ENCODE results near the gene TMEM233.

Gene TMEM233

DNA sequence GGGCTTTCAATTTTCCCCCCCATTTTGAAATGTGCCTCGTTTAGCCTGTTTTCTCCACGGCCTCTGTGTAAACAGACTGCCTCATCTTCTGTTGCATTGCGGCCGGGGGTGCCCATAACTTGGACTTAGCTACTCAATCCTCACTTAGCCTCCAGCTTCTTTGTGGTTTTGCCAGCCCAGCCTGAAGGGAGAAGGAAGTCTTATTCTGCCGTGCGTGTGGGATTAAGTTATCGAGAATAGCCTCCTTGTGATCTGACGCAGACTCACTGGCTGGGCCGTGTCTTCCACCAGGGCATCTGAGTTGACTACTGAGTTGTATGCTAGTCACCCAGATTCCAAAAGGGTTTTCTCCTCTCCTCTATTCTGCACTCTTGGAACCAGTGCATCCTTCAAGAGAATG lies 82.4 kb downstream of the TMEM233 start:
- no peak for TF ChIP-seq CTCF (IDR thresholded peaks at IDR 0.05)
- Mint-ChIP-seq H3K4me1 (peaks cover 22% of the 10 kb centered on the region), H3K36me3 (ENCODE audit: low read depth) (peaks cover 90% of the 10 kb centered on the region), H3K4me3 (no peak overlapping the region), H3K9me3 (no peaks in the 10 kb centered on the region), H3K27me3 (ENCODE audit: low read depth, poor library complexity) (no peaks in the 10 kb centered on the region), H3K27ac (no peak overlapping the region)
- no peak for DNase-seq

DNA sequence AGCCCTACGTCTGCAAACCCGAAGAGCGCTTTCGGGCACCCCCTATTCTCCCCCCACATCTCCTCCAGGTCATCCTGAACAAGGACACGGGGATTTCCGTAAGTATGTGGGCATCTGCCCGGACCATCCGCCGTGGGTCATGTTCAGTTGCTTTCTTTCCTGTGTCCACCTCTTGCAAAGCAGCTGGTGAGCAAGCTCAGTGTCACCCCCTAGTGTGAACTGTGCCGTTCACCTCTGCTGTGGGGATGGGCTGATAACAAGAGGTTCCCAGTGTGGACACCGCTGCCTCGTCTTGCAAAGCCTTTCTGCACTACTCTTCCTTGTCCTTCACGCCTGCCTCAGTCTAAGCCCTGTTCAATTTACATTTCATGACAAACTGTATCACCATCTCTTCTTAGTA lies 83.0 kb downstream of the TMEM233 start:
- DNase-seq, result no peak
- Mint-ChIP-seq H3K36me3 (ENCODE audit: low read depth) (peaks cover 90% of the 10 kb centered on the region), H3K4me1 (peaks cover 25% of the 10 kb centered on the region), H3K4me3 (no peak overlapping the region), H3K9me3 (no peaks in the 10 kb centered on the region), H3K27ac (no peak overlapping the region), H3K27me3 (ENCODE audit: low read depth, poor library complexity) (no peaks in the 10 kb centered on the region)
- TF ChIP-seq CTCF (IDR thresholded peaks at IDR 0.05), result no peak

DNA sequence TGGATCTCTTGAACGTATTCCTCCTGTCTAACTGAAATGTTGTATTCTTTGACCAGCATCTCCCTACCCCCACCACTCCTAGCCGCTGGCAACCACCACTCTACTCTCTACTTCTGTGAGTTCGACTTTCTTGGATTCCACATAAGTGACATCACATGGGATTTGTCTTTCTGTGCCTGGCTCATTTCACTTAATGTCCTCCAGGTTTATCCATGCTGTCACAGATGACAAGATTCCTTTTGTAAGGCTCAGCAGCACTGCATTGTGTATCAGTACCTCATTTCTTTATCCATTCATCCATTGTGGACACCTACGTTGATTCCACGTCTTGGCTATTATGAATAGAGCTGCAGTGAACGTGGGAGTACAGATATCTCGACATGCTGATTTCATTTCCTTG lies 84.9 kb downstream of the TMEM233 start:
- Mint-ChIP-seq H3K9me3 (no peaks in the 10 kb centered on the region), H3K27me3 (ENCODE audit: low read depth, poor library complexity) (no peaks in the 10 kb centered on the region), H3K4me3 (no peak overlapping the region), H3K27ac (no peak overlapping the region), H3K36me3 (ENCODE audit: low read depth) (peaks cover 82% of the 10 kb centered on the region), H3K4me1 (peaks cover 42% of the 10 kb centered on the region)
- TF ChIP-seq CTCF (IDR thresholded peaks at IDR 0.05), result no peak
- no peak for DNase-seq

- Mint-ChIP-seq H3K4me1 (peaks cover 48% of the 10 kb centered on the region), H3K27ac (no peak overlapping the region), H3K27me3 (ENCODE audit: low read depth, poor library complexity) (no peaks in the 10 kb centered on the region), H3K9me3 (no peaks in the 10 kb centered on the region), H3K36me3 (ENCODE audit: low read depth) (peaks cover 82% of the 10 kb centered on the region), H3K4me3 (no peak overlapping the region)
- no peak for DNase-seq
- no peak for TF ChIP-seq CTCF (IDR thresholded peaks at IDR 0.05)
These were observed 85.5 kb downstream of the TMEM233 start for GRCh38 chr12:119679081-119679480.

DNA sequence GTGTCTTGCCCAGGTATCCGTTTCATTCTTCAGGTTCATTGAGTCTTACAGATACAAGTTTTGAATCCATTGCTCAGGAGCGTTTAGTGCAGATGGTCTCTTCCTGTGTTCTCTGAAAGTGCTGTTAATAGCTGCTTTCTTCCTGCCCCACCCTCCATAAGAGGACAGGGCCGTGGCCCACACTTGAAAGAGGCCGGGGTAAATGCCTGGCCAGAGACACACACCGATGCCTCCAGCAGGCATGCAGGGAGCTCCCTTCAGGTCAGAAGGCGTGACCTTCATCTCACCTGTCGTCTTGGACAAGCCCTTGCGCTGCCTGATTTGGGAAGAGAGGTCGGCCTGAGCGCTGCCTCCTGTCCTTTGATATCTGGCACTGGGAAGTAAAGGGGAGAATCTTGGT lies 85.9 kb downstream of the TMEM233 start:
- Mint-ChIP-seq H3K4me3 (no peak overlapping the region), H3K4me1 (peaks cover 48% of the 10 kb centered on the region), H3K9me3 (no peaks in the 10 kb centered on the region), H3K27ac (peak overlapping the region; percentile 94), H3K27me3 (ENCODE audit: low read depth, poor library complexity) (no peaks in the 10 kb centered on the region), H3K36me3 (ENCODE audit: low read depth) (peaks cover 83% of the 10 kb centered on the region)
- TF ChIP-seq CTCF (IDR thresholded peaks at IDR 0.05), result no peak
- no peak for DNase-seq

- Mint-ChIP-seq H3K27ac (peak overlapping the region; percentile 98), H3K4me1 (peaks cover 63% of the 10 kb centered on the region), H3K36me3 (ENCODE audit: low read depth) (peaks cover 86% of the 10 kb centered on the region), H3K27me3 (ENCODE audit: low read depth, poor library complexity) (no peaks in the 10 kb centered on the region), H3K4me3 (no peak overlapping the region), H3K9me3 (no peaks in the 10 kb centered on the region)
- TF ChIP-seq CTCF (IDR thresholded peaks at IDR 0.05), result no peak
- no peak for DNase-seq
These were observed 87.5 kb downstream of the TMEM233 start for GRCh38 chr12:119681111-119681510.
